Measurements from ENCODE around the gene PID1.

Gene PID1

GRCh38 chr2:229107601-229108000 is 163.5 kb downstream of the PID1 start:
- H4K20me1 ChIP-seq (ENCODE audit: insufficient read depth) = no peaks in the 10 kb centered on the region
- no peak overlapping the region for H3K27ac ChIP-seq
- no peak overlapping the region for H3K4me2 ChIP-seq
- no peak overlapping the region for H2AFZ ChIP-seq (ENCODE audit: low read depth)
- no peaks in the 10 kb centered on the region for H3K79me2 ChIP-seq (ENCODE audit: insufficient read depth, low read depth)
- no peaks in the 10 kb centered on the region for H3K27me3 ChIP-seq (ENCODE audit: insufficient read depth, low read depth)
- no peak overlapping the region for H3K9ac ChIP-seq
- no peaks in the 10 kb centered on the region for H3K4me1 ChIP-seq (ENCODE audit: low read depth, poor library complexity, severe bottlenecking)
- no peak overlapping the region for H3K4me3 ChIP-seq (IDR thresholded peaks at IDR 0.05; ENCODE audit: insufficient read depth, low read depth, low read length)
- H3K36me3 ChIP-seq (ENCODE audit: insufficient read depth) = no peaks in the 10 kb centered on the region
- TF ChIP-seq CTCF (conservative IDR thresholded peaks at IDR 0.05; ENCODE audit: low read depth, low read length) = no peak

- H3K4me2 ChIP-seq = no peak overlapping the region
- no peak for TF ChIP-seq CTCF (conservative IDR thresholded peaks at IDR 0.05; ENCODE audit: low read depth, low read length)
These were observed 166.1 kb downstream of the PID1 start for GRCh38 chr2:229104974-229105387.

GRCh38 chr2:229104025-229104424 is 167.1 kb downstream of the PID1 start:
- Histone ChIP-seq H2AFZ (ENCODE audit: low read depth) (no peak overlapping the region), H3K36me3 (ENCODE audit: insufficient read depth) (no peaks in the 10 kb centered on the region), H3K27ac (no peak overlapping the region), H3K9ac (no peak overlapping the region), H3K4me3 (IDR thresholded peaks at IDR 0.05; ENCODE audit: insufficient read depth, low read depth, low read length) (no peak overlapping the region), H3K27me3 (ENCODE audit: insufficient read depth, low read depth) (no peaks in the 10 kb centered on the region), H3K79me2 (ENCODE audit: insufficient read depth, low read depth) (no peaks in the 10 kb centered on the region), H3K4me1 (ENCODE audit: low read depth, poor library complexity, severe bottlenecking) (no peaks in the 10 kb centered on the region), H3K4me2 (no peak overlapping the region), H4K20me1 (ENCODE audit: insufficient read depth) (no peaks in the 10 kb centered on the region)
- no peak for TF ChIP-seq CTCF (conservative IDR thresholded peaks at IDR 0.05; ENCODE audit: low read depth, low read length)

More at GRCh38 chr2:229104974-229105387, 166.1 kb downstream of the PID1 start:
- H3K36me3 ChIP-seq (ENCODE audit: insufficient read depth) = no peaks in the 10 kb centered on the region
- no peak overlapping the region for H3K9ac ChIP-seq
- no peak overlapping the region for H2AFZ ChIP-seq (ENCODE audit: low read depth)
- no peak overlapping the region for H3K4me3 ChIP-seq (IDR thresholded peaks at IDR 0.05; ENCODE audit: insufficient read depth, low read depth, low read length)
- H3K27me3 ChIP-seq (ENCODE audit: insufficient read depth, low read depth) = no peaks in the 10 kb centered on the region
- H4K20me1 ChIP-seq (ENCODE audit: insufficient read depth) = no peaks in the 10 kb centered on the region
- no peaks in the 10 kb centered on the region for H3K79me2 ChIP-seq (ENCODE audit: insufficient read depth, low read depth)
- H3K4me1 ChIP-seq (ENCODE audit: low read depth, poor library complexity, severe bottlenecking) = no peaks in the 10 kb centered on the region
- no peak overlapping the region for H3K27ac ChIP-seq

- no peak overlapping the region for H2AFZ ChIP-seq (ENCODE audit: low read depth)
- H3K4me1 ChIP-seq (ENCODE audit: low read depth, poor library complexity, severe bottlenecking) = no peaks in the 10 kb centered on the region
- H3K36me3 ChIP-seq (ENCODE audit: insufficient read depth) = no peaks in the 10 kb centered on the region
- no peak for TF ChIP-seq CTCF (conservative IDR thresholded peaks at IDR 0.05; ENCODE audit: low read depth, low read length)
- H3K27me3 ChIP-seq (ENCODE audit: insufficient read depth, low read depth) = no peaks in the 10 kb centered on the region
- no peaks in the 10 kb centered on the region for H4K20me1 ChIP-seq (ENCODE audit: insufficient read depth)
- H3K4me3 ChIP-seq (IDR thresholded peaks at IDR 0.05; ENCODE audit: insufficient read depth, low read depth, low read length) = no peak overlapping the region
- no peak overlapping the region for H3K27ac ChIP-seq
- no peaks in the 10 kb centered on the region for H3K79me2 ChIP-seq (ENCODE audit: insufficient read depth, low read depth)
- no peak overlapping the region for H3K4me2 ChIP-seq
- H3K9ac ChIP-seq = no peak overlapping the region
These were observed 169.8 kb downstream of the PID1 start for GRCh38 chr2:229101314-229101713.
